HG03103 (cell line): ENCODE results near the gene LRRFIP2.
A peak's percentile ranks its signal among the peaks of the same experiment; 100 is the strongest.
"Not testable (repeated sequence)": the region's sequence is repeated elsewhere in the genome, so short reads cannot be mapped to it uniquely, and the experiment has no call there.

ENCODE experiments used
- ATAC-seq: cut with Tn5 transposase; IDR thresholded peaks from one replicate; pipeline ENCODE4 v1.9.1; 2021; ENCODE audit warnings: low read depth; ENCODE audit not compliant: unreplicated experiment

LRRFIP2 gene, protein sequence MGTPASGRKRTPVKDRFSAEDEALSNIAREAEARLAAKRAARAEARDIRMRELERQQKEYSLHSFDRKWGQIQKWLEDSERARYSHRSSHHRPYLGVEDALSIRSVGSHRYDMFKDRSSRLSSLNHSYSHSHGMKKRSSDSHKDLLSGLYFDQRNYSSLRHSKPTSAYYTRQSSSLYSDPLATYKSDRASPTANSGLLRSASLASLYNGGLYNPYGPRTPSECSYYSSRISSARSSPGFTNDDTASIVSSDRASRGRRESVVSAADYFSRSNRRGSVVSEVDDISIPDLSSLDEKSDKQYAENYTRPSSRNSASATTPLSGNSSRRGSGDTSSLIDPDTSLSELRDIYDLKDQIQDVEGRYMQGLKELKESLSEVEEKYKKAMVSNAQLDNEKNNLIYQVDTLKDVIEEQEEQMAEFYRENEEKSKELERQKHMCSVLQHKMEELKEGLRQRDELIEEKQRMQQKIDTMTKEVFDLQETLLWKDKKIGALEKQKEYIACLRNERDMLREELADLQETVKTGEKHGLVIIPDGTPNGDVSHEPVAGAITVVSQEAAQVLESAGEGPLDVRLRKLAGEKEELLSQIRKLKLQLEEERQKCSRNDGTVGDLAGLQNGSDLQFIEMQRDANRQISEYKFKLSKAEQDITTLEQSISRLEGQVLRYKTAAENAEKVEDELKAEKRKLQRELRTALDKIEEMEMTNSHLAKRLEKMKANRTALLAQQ

GRCh38 chr3:37174532-37175126, at the start of gene LRRFIP2:
LRRFIP2 (minus strand) TSS chr3:37174582; CDS start chr3:37148983, 25,599 bp downstream.
- peak; percentile 29 for ATAC-seq

GRCh38 chr3:37223576-37223975, 49.2 kb upstream of the LRRFIP2 start:
- ATAC-seq: no peak

DNA sequence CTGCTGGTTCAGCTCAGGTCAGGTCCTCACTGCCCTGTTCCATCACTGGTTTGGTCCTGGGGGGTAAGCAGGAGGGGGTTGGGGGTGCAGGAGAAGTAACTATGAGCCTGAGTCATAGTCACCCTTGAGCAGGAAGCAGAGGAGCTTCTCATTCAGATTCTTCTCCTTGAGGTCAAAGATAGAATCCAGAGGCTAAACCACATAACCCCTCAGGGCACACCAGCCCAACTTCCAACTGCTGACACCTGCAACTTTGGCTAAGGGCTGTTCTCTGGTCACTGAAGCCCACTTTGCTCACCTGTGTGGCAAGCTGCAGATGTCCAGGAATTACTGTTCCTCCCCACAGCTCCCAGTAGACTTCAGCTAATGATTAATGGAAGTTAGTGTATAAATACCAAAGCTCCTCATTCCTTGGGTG, 48.8 kb upstream of the LRRFIP2 start:
- no peak for ATAC-seq

DNA sequence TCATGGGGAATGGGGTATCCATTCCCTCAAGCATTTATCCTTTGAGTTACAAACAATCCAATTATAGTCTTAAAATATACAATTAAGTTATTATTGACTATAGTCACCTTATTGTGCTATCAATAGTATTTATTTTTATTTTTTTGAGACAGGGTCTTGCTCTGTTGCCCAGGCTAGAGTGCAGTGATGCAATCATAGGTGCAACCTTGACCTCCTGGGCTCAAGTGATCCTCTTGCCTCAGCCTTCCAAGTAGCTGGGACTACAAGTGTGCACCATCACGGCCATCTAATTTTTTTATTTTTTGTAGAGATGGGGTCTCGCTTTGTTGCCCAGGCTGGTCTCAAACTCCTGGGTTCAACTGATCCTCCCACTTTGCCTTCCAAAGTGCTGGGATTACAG, 48.2 kb upstream of the LRRFIP2 start:
- ATAC-seq: not testable (repeated sequence)

DNA sequence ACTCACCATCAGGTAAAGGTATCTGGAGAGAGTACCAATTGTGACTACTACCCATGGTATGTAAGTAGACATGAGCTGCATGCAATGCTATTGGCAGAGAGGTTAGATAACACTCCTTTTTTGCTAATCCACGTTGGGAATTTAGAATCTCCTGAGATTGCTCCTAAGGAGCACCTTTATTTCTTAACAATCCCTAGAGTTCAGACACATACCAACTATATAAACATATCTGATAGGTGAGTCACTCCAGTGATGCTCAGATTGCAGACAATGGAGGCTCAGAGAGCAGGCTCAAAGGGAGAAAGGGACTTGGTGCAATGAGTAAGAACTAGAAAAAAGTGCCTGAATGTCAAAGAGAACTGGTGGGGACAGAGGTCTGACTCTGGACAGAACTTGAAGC, 47.0 kb upstream of the LRRFIP2 start:
- ATAC-seq: no peak

- no peak for ATAC-seq
These were observed 44.9 kb upstream of the LRRFIP2 start for GRCh38 chr3:37219266-37219665.

- no peak for ATAC-seq
These were observed 43.8 kb upstream of the LRRFIP2 start for GRCh38 chr3:37218206-37218605.

DNA sequence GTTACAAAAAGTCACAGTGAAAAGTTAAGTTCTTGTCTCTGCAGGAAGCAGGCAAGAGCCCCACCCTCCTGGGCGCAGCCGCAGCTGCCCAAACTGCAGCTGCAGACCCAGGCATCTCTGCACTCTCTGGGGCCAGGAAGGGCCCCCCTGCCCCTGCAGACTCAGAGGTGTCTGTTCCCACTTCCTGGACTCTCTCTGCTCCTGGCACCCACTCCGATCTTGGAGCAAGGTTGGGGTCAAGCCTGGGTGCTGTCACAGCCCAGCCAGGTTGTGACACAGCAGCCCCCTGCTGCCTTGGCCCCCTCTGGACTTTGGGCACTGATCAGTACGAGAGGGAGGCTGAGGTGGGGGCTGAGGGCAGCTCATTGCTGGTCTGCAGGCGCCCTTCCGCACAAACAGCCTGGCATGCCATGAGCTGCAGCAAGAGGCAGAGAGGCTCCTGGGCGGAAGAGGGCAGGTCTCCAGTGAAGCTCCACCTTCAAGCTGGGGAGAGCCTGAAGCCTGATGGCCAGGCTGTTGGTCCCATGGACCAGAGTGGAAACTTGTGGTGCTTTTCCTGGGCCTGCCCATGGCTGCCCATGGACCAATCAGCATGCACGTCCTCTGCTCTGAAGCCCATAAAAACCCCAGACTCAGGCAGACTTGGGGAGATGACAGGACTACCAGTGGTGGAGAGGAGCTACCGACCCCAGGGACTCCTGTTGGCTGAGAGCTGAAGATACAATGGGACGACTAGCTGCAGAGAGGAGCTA, 42.9 kb upstream of the LRRFIP2 start:
- ATAC-seq: no peak

- ATAC-seq: no peak
These were observed 42.3 kb upstream of the LRRFIP2 start for GRCh38 chr3:37216597-37217097.

- ATAC-seq: no peak
These were observed 39.7 kb upstream of the LRRFIP2 start for GRCh38 chr3:37214076-37214475.

DNA sequence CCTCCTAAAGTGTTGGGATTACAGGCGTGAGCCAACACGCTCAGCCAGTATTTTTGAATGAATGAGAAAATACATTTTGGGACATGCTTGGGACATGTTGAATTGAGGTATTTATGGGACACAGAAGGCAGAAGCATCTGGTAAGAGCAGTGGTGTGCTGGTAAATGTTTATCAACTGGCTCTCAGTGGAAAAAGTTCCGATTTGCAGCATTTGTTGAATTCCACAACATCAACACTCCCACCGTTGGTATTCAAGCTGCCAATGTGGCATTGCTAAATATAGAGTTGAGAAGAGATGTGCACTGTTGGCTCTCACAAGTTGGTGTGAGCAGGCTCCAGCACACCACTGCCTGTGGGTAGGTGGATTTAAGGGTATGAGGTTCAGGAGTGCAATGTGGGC, 35.8 kb upstream of the LRRFIP2 start:
- no peak for ATAC-seq

GRCh38 chr3:37208576-37208975, 34.2 kb upstream of the LRRFIP2 start:
- ATAC-seq: not testable (repeated sequence)

DNA sequence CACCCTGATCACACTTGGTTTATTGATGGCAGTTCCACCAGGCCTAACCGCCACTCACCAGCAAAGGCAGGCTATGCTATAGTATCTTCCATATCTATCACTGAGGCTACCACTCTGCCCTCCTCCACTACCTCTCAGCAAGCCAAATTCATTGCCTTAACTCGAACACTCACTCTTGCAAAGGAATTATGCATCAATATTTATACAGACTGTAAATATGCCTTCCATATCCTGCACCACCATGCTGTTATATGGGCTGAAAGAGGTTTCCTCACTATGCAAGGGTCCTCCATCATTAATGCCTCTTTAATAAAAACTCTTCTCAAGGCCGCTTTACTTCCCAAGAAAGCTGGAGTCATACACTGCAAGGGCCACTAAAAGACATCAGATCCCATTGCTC, 33.6 kb upstream of the LRRFIP2 start:
- not testable (repeated sequence) for ATAC-seq

- ATAC-seq: not testable (repeated sequence)
These were observed 31.7 kb upstream of the LRRFIP2 start for GRCh38 chr3:37206041-37206440.

DNA sequence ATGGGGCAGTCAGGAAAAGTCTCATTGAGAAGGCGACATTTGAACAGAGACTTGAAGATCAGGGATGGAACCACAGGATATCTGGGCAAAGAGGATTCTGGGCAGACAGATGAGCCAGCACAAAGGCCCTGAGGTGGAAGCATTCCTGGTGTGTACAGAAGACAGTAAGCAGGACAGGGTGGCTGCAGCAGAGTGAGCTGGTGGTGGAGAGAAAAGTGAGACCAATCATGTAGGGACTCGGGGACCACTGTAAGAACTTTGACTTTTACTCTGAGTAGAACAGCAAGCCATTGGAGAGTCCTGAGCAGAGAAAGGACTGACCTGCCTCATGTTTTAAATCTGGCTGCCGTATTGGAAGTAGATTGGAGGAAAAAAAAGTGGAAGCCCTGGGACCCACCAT, 29.9 kb upstream of the LRRFIP2 start:
- no peak for ATAC-seq

GRCh38 chr3:37202035-37202434, 27.7 kb upstream of the LRRFIP2 start:
- ATAC-seq: no peak

- ATAC-seq: no peak
These were observed 25.8 kb upstream of the LRRFIP2 start for GRCh38 chr3:37200141-37200540.

DNA sequence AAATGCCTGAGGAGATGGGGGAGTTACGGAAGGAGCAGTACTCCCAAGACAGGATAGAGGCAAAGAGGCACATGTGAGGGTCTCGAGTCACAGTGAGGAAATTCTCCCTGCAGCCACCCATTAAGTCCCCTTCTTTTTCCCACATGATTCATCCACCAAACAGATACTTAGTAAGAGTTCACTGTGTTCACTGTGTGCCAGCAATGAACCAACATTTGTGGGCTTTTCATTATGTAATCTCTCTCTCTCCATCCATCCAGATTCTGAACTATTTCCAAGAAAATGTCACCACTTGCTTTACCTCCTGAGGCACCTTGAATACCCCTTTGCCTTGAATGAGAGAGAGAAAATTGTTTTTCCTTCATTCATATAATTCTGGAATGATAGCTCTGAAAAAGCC, 24.6 kb upstream of the LRRFIP2 start:
- no peak for ATAC-seq

- ATAC-seq: no peak
These were observed 24.2 kb upstream of the LRRFIP2 start for GRCh38 chr3:37198547-37198946.

DNA sequence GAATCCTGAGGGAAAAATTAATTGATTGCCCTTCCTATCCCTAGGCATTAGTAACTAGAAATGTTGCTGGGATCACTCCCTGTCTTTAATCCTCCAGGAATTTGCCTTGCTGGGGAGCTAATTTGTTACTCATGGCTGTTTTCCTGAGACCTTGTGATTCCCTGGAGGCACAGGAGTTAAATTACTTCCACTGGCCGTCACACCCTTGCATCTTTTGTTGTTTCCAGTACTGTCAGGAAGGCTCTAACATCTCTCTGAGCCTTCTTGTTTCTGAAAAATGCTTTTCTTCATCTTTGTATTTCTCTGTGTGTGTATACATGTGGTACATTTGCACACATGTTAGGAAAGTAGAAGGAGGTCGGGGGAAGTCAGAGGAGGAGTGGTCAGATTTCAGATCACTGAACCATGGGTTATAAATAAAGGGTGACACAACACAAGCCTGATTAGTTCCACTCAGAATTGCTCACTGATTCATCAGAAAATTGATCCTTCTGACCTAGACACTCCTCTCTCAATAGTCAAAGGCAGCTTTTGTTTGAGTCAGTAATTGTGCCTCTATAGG, 23.5 kb upstream of the LRRFIP2 start:
- ATAC-seq: no peak
